ENCODE data around the gene ZDHHC8. TPM values are rescaled to one million over a fixed set of nuclear protein-coding genes. Genes with fewer than 3 reads are reported as not detected.

ZDHHC8 gene
- polyA plus RNA-seq, 2 of the 4 experiments (the other 2 are of a cell fraction), result 5.3 to 28.1 TPM

- TF ChIP-seq RAD21 (conservative IDR thresholded peaks at IDR 0.05 in 1 of 2, IDR thresholded peaks at IDR 0.05 in 1 of 2) (no peak), HES2 (IDR thresholded peaks at IDR 0.05) (no peak), ELK1 (IDR thresholded peaks at IDR 0.05; ENCODE audit: low read depth, low read length) (no peak), ZSCAN20 (CRISPR knock-in tag; IDR thresholded peaks at IDR 0.05) (no peak), CBX8 (IDR thresholded peaks at IDR 0.05) (no peak), MAFK (IDR thresholded peaks at IDR 0.05; ENCODE audit: partially characterized antibody) (no peak), CBX2 (IDR thresholded peaks at IDR 0.05; ENCODE audit: borderline replicate concordance, low read depth) (no peak)
- TF ChIP-seq, protein P1, sequence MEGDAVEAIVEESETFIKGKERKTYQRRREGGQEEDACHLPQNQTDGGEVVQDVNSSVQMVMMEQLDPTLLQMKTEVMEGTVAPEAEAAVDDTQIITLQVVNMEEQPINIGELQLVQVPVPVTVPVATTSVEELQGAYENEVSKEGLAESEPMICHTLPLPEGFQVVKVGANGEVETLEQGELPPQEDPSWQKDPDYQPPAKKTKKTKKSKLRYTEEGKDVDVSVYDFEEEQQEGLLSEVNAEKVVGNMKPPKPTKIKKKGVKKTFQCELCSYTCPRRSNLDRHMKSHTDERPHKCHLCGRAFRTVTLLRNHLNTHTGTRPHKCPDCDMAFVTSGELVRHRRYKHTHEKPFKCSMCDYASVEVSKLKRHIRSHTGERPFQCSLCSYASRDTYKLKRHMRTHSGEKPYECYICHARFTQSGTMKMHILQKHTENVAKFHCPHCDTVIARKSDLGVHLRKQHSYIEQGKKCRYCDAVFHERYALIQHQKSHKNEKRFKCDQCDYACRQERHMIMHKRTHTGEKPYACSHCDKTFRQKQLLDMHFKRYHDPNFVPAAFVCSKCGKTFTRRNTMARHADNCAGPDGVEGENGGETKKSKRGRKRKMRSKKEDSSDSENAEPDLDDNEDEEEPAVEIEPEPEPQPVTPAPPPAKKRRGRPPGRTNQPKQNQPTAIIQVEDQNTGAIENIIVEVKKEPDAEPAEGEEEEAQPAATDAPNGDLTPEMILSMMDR (IDR thresholded peaks at IDR 0.05), result no peak
Observed at GRCh38 chr22:20083891-20084546, 47.6 kb upstream of the ZDHHC8 start (continued).

GRCh38 chr22:20084547-20085413, 46.8 kb upstream of the ZDHHC8 start:
- Histone ChIP-seq H3K27ac (no peak overlapping the region), H3K4me3 (no peak overlapping the region), H3K9me3 (no peaks in the 10 kb centered on the region), H3K4me1 (peaks cover 16% of the 10 kb centered on the region; the same call in 2 of the 3 replicates), H3K4me2 (no peak overlapping the region)
- ATAC-seq (peak in 1 of 2 experiments; percentile 70; a peak in 3 of 6 replicates), DNase-seq (ENCODE audit: low read depth in 1 of 2, low spot score in 1 of 2) (peak in 1 of 2 experiments; percentile 38), FAIRE-seq (no peak)
- ChIA-PET CTCF (interaction anchor here (0.9 kb wide), 1 partner anchor 26 kb away, joined by 3 read pairs; no protein-coding TSS in a partner anchor), POLR2A (no interaction called here)
- 89% methylated on average over 17 of the region's 23 CpGs for WGBS (ENCODE audit: missing lambda C conversion rate)
- TF ChIP-seq, protein P2, sequence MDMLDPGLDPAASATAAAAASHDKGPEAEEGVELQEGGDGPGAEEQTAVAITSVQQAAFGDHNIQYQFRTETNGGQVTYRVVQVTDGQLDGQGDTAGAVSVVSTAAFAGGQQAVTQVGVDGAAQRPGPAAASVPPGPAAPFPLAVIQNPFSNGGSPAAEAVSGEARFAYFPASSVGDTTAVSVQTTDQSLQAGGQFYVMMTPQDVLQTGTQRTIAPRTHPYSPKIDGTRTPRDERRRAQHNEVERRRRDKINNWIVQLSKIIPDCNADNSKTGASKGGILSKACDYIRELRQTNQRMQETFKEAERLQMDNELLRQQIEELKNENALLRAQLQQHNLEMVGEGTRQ (IDR thresholded peaks at IDR 0.05), result no peak
- TF ChIP-seq, protein P3, sequence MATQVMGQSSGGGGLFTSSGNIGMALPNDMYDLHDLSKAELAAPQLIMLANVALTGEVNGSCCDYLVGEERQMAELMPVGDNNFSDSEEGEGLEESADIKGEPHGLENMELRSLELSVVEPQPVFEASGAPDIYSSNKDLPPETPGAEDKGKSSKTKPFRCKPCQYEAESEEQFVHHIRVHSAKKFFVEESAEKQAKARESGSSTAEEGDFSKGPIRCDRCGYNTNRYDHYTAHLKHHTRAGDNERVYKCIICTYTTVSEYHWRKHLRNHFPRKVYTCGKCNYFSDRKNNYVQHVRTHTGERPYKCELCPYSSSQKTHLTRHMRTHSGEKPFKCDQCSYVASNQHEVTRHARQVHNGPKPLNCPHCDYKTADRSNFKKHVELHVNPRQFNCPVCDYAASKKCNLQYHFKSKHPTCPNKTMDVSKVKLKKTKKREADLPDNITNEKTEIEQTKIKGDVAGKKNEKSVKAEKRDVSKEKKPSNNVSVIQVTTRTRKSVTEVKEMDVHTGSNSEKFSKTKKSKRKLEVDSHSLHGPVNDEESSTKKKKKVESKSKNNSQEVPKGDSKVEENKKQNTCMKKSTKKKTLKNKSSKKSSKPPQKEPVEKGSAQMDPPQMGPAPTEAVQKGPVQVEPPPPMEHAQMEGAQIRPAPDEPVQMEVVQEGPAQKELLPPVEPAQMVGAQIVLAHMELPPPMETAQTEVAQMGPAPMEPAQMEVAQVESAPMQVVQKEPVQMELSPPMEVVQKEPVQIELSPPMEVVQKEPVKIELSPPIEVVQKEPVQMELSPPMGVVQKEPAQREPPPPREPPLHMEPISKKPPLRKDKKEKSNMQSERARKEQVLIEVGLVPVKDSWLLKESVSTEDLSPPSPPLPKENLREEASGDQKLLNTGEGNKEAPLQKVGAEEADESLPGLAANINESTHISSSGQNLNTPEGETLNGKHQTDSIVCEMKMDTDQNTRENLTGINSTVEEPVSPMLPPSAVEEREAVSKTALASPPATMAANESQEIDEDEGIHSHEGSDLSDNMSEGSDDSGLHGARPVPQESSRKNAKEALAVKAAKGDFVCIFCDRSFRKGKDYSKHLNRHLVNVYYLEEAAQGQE (IDR thresholded peaks at IDR 0.05), result no peak
- TF ChIP-seq E2F6 (IDR thresholded peaks at IDR 0.05; ENCODE audit: borderline replicate concordance, low read depth) (no peak), CBX2 (IDR thresholded peaks at IDR 0.05; ENCODE audit: borderline replicate concordance, low read depth) (no peak)
- TF ChIP-seq, protein P1 (IDR thresholded peaks at IDR 0.05), result peak; percentile 16; the same call in 1 of the 3 replicates

Data from A549 (cell line).